ENCODE measurements around the gene FAM83F. TPM values are rescaled to one million over a fixed set of nuclear protein-coding genes. Genes with fewer than 3 reads are reported as not detected.
"Not testable (repeated sequence)": the region's sequence is repeated elsewhere in the genome, so short reads cannot be mapped to it uniquely, and the experiment has no call there.

FAM83F gene
- total RNA-seq, 1 donor: not detected

- Histone ChIP-seq H3K36me3 (ENCODE audit: insufficient read depth, low read length) (no peaks in the 10 kb centered on the region), H3K27ac (ENCODE audit: low read depth, low read length) (no peak overlapping the region), H2AFZ (ENCODE audit: low read length) (no peak overlapping the region), H4K20me1 (ENCODE audit: insufficient read depth, low read length) (no peaks in the 10 kb centered on the region), H3K27me3 (ENCODE audit: insufficient read depth, low read length) (peaks cover 10% of the 10 kb centered on the region), H3K4me3 (ENCODE audit: insufficient read depth, low read length) (no peak overlapping the region), H3K9me3 (ENCODE audit: low read depth, low read length) (no peaks in the 10 kb centered on the region), H3K79me2 (ENCODE audit: insufficient read depth, low read length) (no peaks in the 10 kb centered on the region), H3K4me2 (ENCODE audit: insufficient read depth, low read length) (no peak overlapping the region), H3K4me1 (ENCODE audit: insufficient read depth, low read length) (no peaks in the 10 kb centered on the region)
- TF ChIP-seq CTCF (IDR thresholded peaks at IDR 0.05; ENCODE audit: extremely low read depth, low read depth, low read length): no peak
- no peak for DNase-seq (ENCODE audit: insufficient read length, low spot score, missing footprints)
These were observed 47.2 kb upstream of the FAM83F start for GRCh38 chr22:39947220-39948216.

DNA sequence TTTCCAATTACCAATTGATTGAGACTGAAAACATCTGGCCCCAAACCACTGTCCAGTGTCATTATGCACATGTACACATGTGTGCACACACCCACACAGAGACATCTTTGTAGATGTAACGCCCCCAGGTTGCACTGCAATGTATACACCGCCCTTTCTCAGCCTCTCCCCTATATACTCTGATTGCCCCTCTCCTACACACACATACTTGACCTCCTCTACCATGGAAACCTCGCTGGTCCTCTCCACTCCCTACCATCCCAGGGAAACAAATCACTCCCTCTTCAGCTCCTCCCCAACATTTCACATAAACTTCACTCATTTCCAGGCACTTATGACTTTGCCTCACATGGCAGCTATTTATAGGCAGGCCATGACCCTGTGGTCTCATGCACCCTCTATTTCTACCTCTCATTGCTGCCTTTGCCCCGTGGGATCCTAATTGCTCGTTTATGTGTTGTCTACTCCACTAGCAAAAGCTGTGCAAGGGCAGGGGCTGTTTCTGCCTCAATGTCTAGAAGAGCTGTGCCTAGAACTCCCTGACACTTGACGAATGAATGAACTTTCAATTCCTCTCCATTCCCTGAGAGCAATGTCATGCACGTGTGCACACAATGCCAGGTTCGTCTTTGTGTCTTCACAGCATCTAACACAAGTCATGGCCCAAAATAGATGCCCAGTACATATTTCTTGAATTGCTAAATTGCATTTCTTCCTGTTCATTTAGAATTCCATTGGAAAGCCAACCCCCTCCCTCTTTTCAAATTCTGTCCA is 44.6 kb upstream of the FAM83F start:
- Histone ChIP-seq H4K20me1 (ENCODE audit: insufficient read depth, low read length) (no peaks in the 10 kb centered on the region), H3K36me3 (ENCODE audit: insufficient read depth, low read length) (no peaks in the 10 kb centered on the region), H3K27me3 (ENCODE audit: insufficient read depth, low read length) (peaks cover 12% of the 10 kb centered on the region), H3K9me3 (ENCODE audit: low read depth, low read length) (no peaks in the 10 kb centered on the region), H3K4me1 (ENCODE audit: insufficient read depth, low read length) (no peaks in the 10 kb centered on the region), H3K4me2 (ENCODE audit: insufficient read depth, low read length) (no peak overlapping the region), H3K79me2 (ENCODE audit: insufficient read depth, low read length) (no peaks in the 10 kb centered on the region), H2AFZ (ENCODE audit: low read length) (no peak overlapping the region), H3K27ac (ENCODE audit: low read depth, low read length) (no peak overlapping the region), H3K4me3 (ENCODE audit: insufficient read depth, low read length) (no peak overlapping the region)
- no peak for DNase-seq (ENCODE audit: insufficient read length, low spot score, missing footprints)
- no peak for TF ChIP-seq CTCF (IDR thresholded peaks at IDR 0.05; ENCODE audit: extremely low read depth, low read depth, low read length)

DNA sequence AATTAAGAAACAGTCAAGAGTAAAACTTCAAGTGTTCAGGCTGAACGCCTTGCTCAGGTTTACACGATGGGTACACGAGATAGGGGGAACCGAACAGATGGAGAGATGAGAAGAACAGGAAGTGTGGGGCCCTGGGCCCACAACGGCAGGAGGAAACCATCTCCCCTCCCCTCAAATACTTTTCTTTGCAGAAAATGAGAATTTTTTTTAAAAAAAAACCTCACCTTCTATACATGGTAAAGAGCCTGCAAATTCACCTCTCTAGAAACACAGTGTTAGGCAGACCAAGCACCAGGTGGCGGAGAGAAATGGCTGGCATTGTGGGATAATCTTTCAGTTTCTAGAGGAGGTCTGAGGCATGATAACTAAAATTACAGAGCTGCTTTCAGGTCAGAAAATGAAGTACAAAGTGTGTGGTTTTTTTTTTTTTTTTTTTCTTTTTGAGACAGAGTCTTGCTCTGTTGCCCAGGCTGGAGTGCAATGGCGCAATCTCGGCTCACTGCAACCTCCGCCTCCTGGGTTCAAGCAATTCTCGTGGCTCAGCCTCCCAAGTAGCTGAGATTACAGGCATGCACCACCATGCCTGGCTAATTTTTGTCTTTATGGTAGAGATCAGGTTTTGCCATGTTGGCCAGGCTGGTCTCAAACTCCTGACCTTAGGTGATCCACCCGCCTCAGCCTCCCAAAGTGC is 43.0 kb upstream of the FAM83F start:
- H3K4me2 ChIP-seq (ENCODE audit: insufficient read depth, low read length); H3K4me1 ChIP-seq (ENCODE audit: insufficient read depth, low read length); H3K79me2 ChIP-seq (ENCODE audit: insufficient read depth, low read length); H2AFZ ChIP-seq (ENCODE audit: low read length); H3K27me3 ChIP-seq (ENCODE audit: insufficient read depth, low read length); H3K4me3 ChIP-seq (ENCODE audit: insufficient read depth, low read length); H3K36me3 ChIP-seq (ENCODE audit: insufficient read depth, low read length); H3K9me3 ChIP-seq (ENCODE audit: low read depth, low read length); H4K20me1 ChIP-seq (ENCODE audit: insufficient read depth, low read length); DNase-seq (ENCODE audit: insufficient read length, low spot score, missing footprints); H3K27ac ChIP-seq (ENCODE audit: low read depth, low read length): not testable (repeated sequence)

- H3K27ac ChIP-seq (ENCODE audit: low read depth, low read length): no peak overlapping the region
- H4K20me1 ChIP-seq (ENCODE audit: insufficient read depth, low read length): no peaks in the 10 kb centered on the region
These were observed 42.4 kb upstream of the FAM83F start for GRCh38 chr22:39952347-39952746.

More at GRCh38 chr22:39952347-39952746, 42.4 kb upstream of the FAM83F start:
- Histone ChIP-seq H3K4me1 (ENCODE audit: insufficient read depth, low read length) (no peaks in the 10 kb centered on the region), H3K4me2 (ENCODE audit: insufficient read depth, low read length) (no peak overlapping the region), H3K27me3 (ENCODE audit: insufficient read depth, low read length) (peaks cover 10% of the 10 kb centered on the region), H3K9me3 (ENCODE audit: low read depth, low read length) (no peaks in the 10 kb centered on the region), H3K36me3 (ENCODE audit: insufficient read depth, low read length) (no peaks in the 10 kb centered on the region), H3K4me3 (ENCODE audit: insufficient read depth, low read length) (no peak overlapping the region), H2AFZ (ENCODE audit: low read length) (no peak overlapping the region), H3K79me2 (ENCODE audit: insufficient read depth, low read length) (no peaks in the 10 kb centered on the region)
- DNase-seq (ENCODE audit: insufficient read length, low spot score, missing footprints): no peak
- no peak for TF ChIP-seq CTCF (IDR thresholded peaks at IDR 0.05; ENCODE audit: extremely low read depth, low read depth, low read length)

Data from osteoblast (primary cell).